ENCODE data around the gene MORN1. TPM values are rescaled to one million over a fixed set of nuclear protein-coding genes. Genes with fewer than 3 reads are reported as not detected.

Gene MORN1
- total and polyA plus RNA-seq, 9 of the 15 experiments (the other 6 are each of a cell fraction or from before 2014, with no cell fraction given), result 0.24 to 9.3 (median 4.2) TPM

- Histone ChIP-seq H3K9me3 (replicated peaks; ENCODE audit: control insufficient read depth, insufficient read depth, low read depth, low read length) (0 out of 2 replicates have a peak, but pooled peaks cover 5% of the 10 kb centered on the region), H4K20me1 (replicated peaks; ENCODE audit: control insufficient read depth, insufficient read depth, low read length) (no peaks in the 10 kb centered on the region), H2AFZ (ENCODE audit: low read depth, low read length) (no peak overlapping the region), H3K4me1 (replicated peaks in 1 of 2; ENCODE audit: control insufficient read depth in 2 of 2, insufficient read depth in 2 of 2, low read length in 2 of 2) (peaks cover 0 to 24% of the 10 kb centered on the region in 2 experiments; a peak in 2 of 5 replicates), H3K79me2 (ENCODE audit: control insufficient read depth, insufficient read depth, low read length) (no peaks in the 10 kb centered on the region), H3K36me3 (ENCODE audit: control insufficient read depth, insufficient read depth, low read length) (no peaks in the 10 kb centered on the region), H3K9me1 (ENCODE audit: control insufficient read depth, insufficient read depth, low read length) (no peaks in the 10 kb centered on the region), H3K27ac (ENCODE audit: extremely low read depth, low read depth, low read length) (no peak overlapping the region), H3K4me2 (ENCODE audit: insufficient read depth, low read length) (no peak overlapping the region), H3K4me3 (no peak overlapping the region), H3K27me3 (ENCODE audit: control insufficient read depth in 2 of 2, insufficient read depth in 2 of 2, low read length in 2 of 2) (peaks cover 30 to 69% of the 10 kb centered on the region in 2 experiments; a peak in 4 of 5 replicates), H3K9ac (ENCODE audit: insufficient read depth in 1 of 2, low read depth in 2 of 2, low read length in 2 of 2) (no peak overlapping the region)
- intact Hi-C loops (cut with micrococcal nuclease) (no loop called here), in situ Hi-C loops (cut with MboI) (no loop called here)
- POLR2A ChIA-PET, result no interaction called here
- ATAC-seq, result no peak
- CTCF ChIA-PET (ENCODE audit: low intra/inter-chr PET ratio), result no interaction called here
- DNase-seq (ENCODE audit: extremely low read depth in 1 of 4, low spot score in 3 of 4), result no peak
- TF ChIP-seq THRA (IDR thresholded peaks at IDR 0.05), result no peak
- WGBS (ENCODE audit: insufficient coverage, low coverage, missing lambda C conversion rate), result 3% methylated on average over 18 of the region's 18 CpGs
- no TSS peak for BruUV-seq (replicated peaks)
- no peak for FAIRE-seq
Observed at GRCh38 chr1:2427051-2427450, 35.7 kb upstream of the MORN1 start.

- WGBS (ENCODE audit: insufficient coverage, low coverage, missing lambda C conversion rate), result 1% methylated on average over 18 of the region's 18 CpGs
- CTCF ChIA-PET (ENCODE audit: low intra/inter-chr PET ratio), result no interaction called here
- no peaks in the 10 kb centered on the region for H3K79me2 ChIP-seq (ENCODE audit: control insufficient read depth, insufficient read depth, low read length)
- no peak overlapping the region for H3K27ac ChIP-seq (ENCODE audit: extremely low read depth, low read depth, low read length)
- H4K20me1 ChIP-seq (replicated peaks; ENCODE audit: control insufficient read depth, insufficient read depth, low read length), result no peaks in the 10 kb centered on the region
- BruUV-seq (replicated peaks), result no TSS peak
- no peaks in the 10 kb centered on the region for H3K36me3 ChIP-seq (ENCODE audit: control insufficient read depth, insufficient read depth, low read length)
- H3K9me1 ChIP-seq (ENCODE audit: control insufficient read depth, insufficient read depth, low read length), result no peaks in the 10 kb centered on the region
- no peak overlapping the region for H3K4me2 ChIP-seq (ENCODE audit: insufficient read depth, low read length)
- intact Hi-C loops (cut with micrococcal nuclease), result no loop called here
- ATAC-seq, result no peak
- no peak for FAIRE-seq
- H3K4me3 ChIP-seq, result no peak overlapping the region
- POLR2A ChIA-PET, result no interaction called here
- peaks cover 27 to 63% of the 10 kb centered on the region in 2 experiments; a peak in 4 of 5 replicates for H3K27me3 ChIP-seq (ENCODE audit: control insufficient read depth in 2 of 2, insufficient read depth in 2 of 2, low read length in 2 of 2)
- no peak overlapping the region for H2AFZ ChIP-seq (ENCODE audit: low read depth, low read length)
- DNase-seq (ENCODE audit: extremely low read depth in 1 of 4, low spot score in 3 of 4), result no peak
- H3K9me3 ChIP-seq (replicated peaks; ENCODE audit: control insufficient read depth, insufficient read depth, low read depth, low read length), result 0 out of 2 replicates have a peak, but pooled peaks cover 5% of the 10 kb centered on the region
- H3K9ac ChIP-seq (ENCODE audit: insufficient read depth in 1 of 2, low read depth in 2 of 2, low read length in 2 of 2), result no peak overlapping the region; a peak in 1 of 4 replicates
- in situ Hi-C loops (cut with MboI), result no loop called here
- H3K4me1 ChIP-seq (replicated peaks in 1 of 2; ENCODE audit: control insufficient read depth in 2 of 2, insufficient read depth in 2 of 2, low read length in 2 of 2), result peaks cover 0 to 21% of the 10 kb centered on the region in 2 experiments; a peak in 2 of 5 replicates
- TF ChIP-seq HMG20B (CRISPR knock-in tag; IDR thresholded peaks at IDR 0.05) (no peak), DDX20 (tag; IDR thresholded peaks at IDR 0.05; ENCODE audit: low read depth) (no peak), ZNF175 (CRISPR knock-in tag; IDR thresholded peaks at IDR 0.05; ENCODE audit: low read depth) (no peak), NCOA1 (IDR thresholded peaks at IDR 0.05; ENCODE audit: low read depth) (no peak), SNRNP70 (optimal IDR thresholded peaks at IDR 0.05; ENCODE audit: low read depth, low read length) (no peak), ZBTB11 (CRISPR knock-in tag; IDR thresholded peaks at IDR 0.05) (no peak), EP400 (IDR thresholded peaks at IDR 0.05) (no peak), FOXA3 (CRISPR knock-in tag; conservative IDR thresholded peaks at IDR 0.05 in 1 of 2, IDR thresholded peaks at IDR 0.05 in 1 of 2) (no peak)
Observed at GRCh38 chr1:2426540-2426939, 35.2 kb upstream of the MORN1 start.

Data from K562 (cell line).